OCI-LY7 (cell line): ENCODE results near the gene CDYL. TPM values are rescaled to one million over a fixed set of nuclear protein-coding genes. Genes with fewer than 3 reads are reported as not detected.

Experiments used
- BruUV-seq: library from RNA; stranded (reverse); fragments of 400-500 nt; replicated peaks from 2 replicates; lab custom pipeline; 2021; lab: Mats Ljungman, UMichigan
- CTCF ChIA-PET: fragments of 300-600 bp; sonication (Branson Sonifier 250); formaldehyde crosslinking; loops from one replicate; lab custom pipeline; 2022; ENCODE audit warnings: antibody characterized with exemption; ENCODE audit not compliant: unreplicated experiment; lab: Charles Lee
- POLR2A ChIA-PET: fragments of 300-600 bp; sonication (Branson Sonifier 250); formaldehyde crosslinking; loops from one replicate; lab custom pipeline; 2022; ENCODE audit warnings: antibody characterized with exemption; lab: Charles Lee
- DNase-seq: peaks from one replicate; pipeline ENCODE4 v3.0.0-alpha.2; 2015; ENCODE audit warnings: low spot score
- H2AFZ ChIP-seq: fragments of 200-600 bp; sonication (generic), shearing (Covaris generic); 2 replicates; pipeline ENCODE4 v1.6.1; 2014; ENCODE audit warnings: mild to moderate bottlenecking, antibody characterized with exemption, low read length, moderate library complexity
- H3K27ac ChIP-seq: fragments of 200-600 bp; sonication (generic); 2 replicates; pipeline ENCODE4 v1.5.1; 2014; ENCODE audit warnings: mixed run types, low read depth, mild to moderate bottlenecking, moderate library complexity, low read length, inconsistent platforms; ENCODE audit not compliant: poor library complexity, severe bottlenecking
- H3K36me3 ChIP-seq: fragments of 200-600 bp; sonication (generic); 2 replicates; pipeline ENCODE4 v1.6.1; 2014; ENCODE audit warnings: mild to moderate bottlenecking, antibody characterized with exemption, low read length, moderate library complexity, mixed read lengths; ENCODE audit not compliant: insufficient read depth
- H3K4me1 ChIP-seq: fragments of 200-600 bp; sonication (generic); 2 replicates; pipeline ENCODE4 v1.5.1; 2014; ENCODE audit warnings: mild to moderate bottlenecking, low read length; ENCODE audit not compliant: insufficient read depth, poor library complexity, severe bottlenecking
- H3K4me2 ChIP-seq: fragments of 200-600 bp; sonication (generic); 2 replicates; pipeline ENCODE4 v1.6.1; 2014; ENCODE audit warnings: mild to moderate bottlenecking, low read length
- H3K4me3 ChIP-seq: fragments of 200-600 bp; sonication (generic); 2 replicates; pipeline ENCODE4 v1.5.1; 2014; ENCODE audit warnings: mild to moderate bottlenecking, low read depth, low read length; ENCODE audit not compliant: poor library complexity, severe bottlenecking
- H3K79me2 ChIP-seq: fragments of 200-600 bp; sonication (generic); 2 replicates; pipeline ENCODE4 v1.6.1; 2016; ENCODE audit warnings: low read depth, mild to moderate bottlenecking, low read length, moderate library complexity, mixed read lengths; ENCODE audit not compliant: insufficient read depth
- H3K9me2 ChIP-seq: fragments of 200-600 bp; sonication (generic); 2 replicates; pipeline ENCODE4 v1.6.1; 2016; ENCODE audit warnings: mild to moderate bottlenecking, low read length, mixed read lengths; ENCODE audit not compliant: insufficient read depth
- H3K9me3 ChIP-seq: fragments of 200-600 bp; sonication (generic); 2 replicates; pipeline ENCODE4 v1.6.1; 2014; ENCODE audit warnings: mild to moderate bottlenecking, mixed run types, low read length, mixed read lengths
- H4K20me1 ChIP-seq: fragments of 200-600 bp; sonication (generic); 2 replicates; pipeline ENCODE4 v1.6.1; 2014; ENCODE audit warnings: mild to moderate bottlenecking, antibody characterized with exemption, low read length, moderate library complexity, mixed read lengths; ENCODE audit not compliant: insufficient read depth
- EZH2phosphoT487 ChIP-seq: fragments of 200-600 bp; sonication (generic); IDR thresholded peaks from 2 replicates; pipeline ENCODE4 v1.6.1; 2018; ENCODE audit warnings: low read depth, borderline replicate concordance, mild to moderate bottlenecking, mixed run types, antibody characterized with exemption, low read length, moderate library complexity, mixed read lengths
- intact Hi-C: fragments of 100-400 bp; cut with micrococcal nuclease; formaldehyde crosslinking; loops from one replicate; pipeline ENCODE4 v1.10.0; 2022; ENCODE audit not compliant: unreplicated experiment
- total RNA-seq, 2 experiments: library from RNA; depleted of rRNA in 1 of 2; stranded (reverse); fragments of >200 nt in 1 of 2; shearing (Covaris generic) in 1 of 2; gene quantifications; 2 replicates each; pipeline ENCODE4 v1.2.3, GENCODE V29; 2014 to 2022
- TF ChIP-seq, protein P1 (sequence below): fragments of 200-600 bp; sonication (generic); conservative IDR thresholded peaks from 2 replicates; pipeline ENCODE4 v1.5.1; 2014; ENCODE audit warnings: mild to moderate bottlenecking, antibody characterized with exemption, low read length, moderate library complexity, mixed read lengths

CDYL gene
- total RNA-seq, 2 experiments from 2014 or later, result 33.6 to 76.4 TPM

DNA sequence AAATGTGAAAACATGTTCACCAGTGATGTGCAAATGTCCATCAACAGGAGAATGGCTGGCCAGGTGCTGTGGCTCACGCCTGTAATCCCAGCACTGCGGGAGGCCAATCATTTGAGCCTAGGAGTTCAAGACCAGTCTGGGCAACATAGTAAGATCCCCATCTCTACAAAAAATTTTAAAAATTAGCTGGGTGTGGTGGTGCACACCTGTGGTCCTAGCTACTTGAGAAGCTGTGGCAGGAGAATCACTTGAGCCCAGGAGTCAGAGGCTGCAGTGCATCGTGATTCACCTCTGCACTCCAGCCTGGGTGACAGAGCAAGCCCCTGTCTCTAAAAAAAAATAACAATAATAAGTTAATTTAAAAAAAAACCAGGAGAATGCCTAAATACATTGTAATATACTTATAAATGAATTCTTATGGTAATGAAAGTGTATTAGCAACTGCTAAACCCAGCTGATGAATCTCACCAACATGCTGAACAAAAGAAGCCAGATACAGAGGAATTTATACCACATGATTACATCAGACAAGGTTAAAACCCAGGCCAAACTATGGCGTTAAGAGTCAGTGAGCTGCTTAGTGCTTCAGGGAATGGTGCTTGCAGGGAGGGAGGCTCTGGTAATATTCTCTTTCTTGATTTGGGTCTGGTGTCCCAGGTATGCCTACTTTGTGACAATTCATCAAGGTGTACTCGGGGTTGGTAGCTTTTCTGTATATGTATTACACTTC is 191.3 kb downstream of the CDYL start:
- no peak for TF ChIP-seq EZH2phosphoT487
- TF ChIP-seq, protein P1, sequence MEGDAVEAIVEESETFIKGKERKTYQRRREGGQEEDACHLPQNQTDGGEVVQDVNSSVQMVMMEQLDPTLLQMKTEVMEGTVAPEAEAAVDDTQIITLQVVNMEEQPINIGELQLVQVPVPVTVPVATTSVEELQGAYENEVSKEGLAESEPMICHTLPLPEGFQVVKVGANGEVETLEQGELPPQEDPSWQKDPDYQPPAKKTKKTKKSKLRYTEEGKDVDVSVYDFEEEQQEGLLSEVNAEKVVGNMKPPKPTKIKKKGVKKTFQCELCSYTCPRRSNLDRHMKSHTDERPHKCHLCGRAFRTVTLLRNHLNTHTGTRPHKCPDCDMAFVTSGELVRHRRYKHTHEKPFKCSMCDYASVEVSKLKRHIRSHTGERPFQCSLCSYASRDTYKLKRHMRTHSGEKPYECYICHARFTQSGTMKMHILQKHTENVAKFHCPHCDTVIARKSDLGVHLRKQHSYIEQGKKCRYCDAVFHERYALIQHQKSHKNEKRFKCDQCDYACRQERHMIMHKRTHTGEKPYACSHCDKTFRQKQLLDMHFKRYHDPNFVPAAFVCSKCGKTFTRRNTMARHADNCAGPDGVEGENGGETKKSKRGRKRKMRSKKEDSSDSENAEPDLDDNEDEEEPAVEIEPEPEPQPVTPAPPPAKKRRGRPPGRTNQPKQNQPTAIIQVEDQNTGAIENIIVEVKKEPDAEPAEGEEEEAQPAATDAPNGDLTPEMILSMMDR, result no peak
- Histone ChIP-seq H3K9me2 (no peaks in the 10 kb centered on the region), H3K4me3 (no peak overlapping the region), H3K27ac (no peak overlapping the region), H3K36me3 (no peaks in the 10 kb centered on the region), H4K20me1 (no peaks in the 10 kb centered on the region), H3K4me2 (no peak overlapping the region), H3K79me2 (no peaks in the 10 kb centered on the region), H2AFZ (no peak overlapping the region), H3K4me1 (no peaks in the 10 kb centered on the region), H3K9me3 (no peaks in the 10 kb centered on the region)
- BruUV-seq, result no TSS peak
- no peak for DNase-seq
- ChIA-PET POLR2A (interaction anchor here (0.9 kb wide), 1 partner anchor 10 kb away, joined by 4 read pairs; no protein-coding TSS in a partner anchor), CTCF (no interaction called here)
- intact Hi-C loops, result no loop called here

GRCh38 chr6:4969609-4970285 is 193.5 kb downstream of the CDYL start:
- H3K79me2 ChIP-seq, result no peaks in the 10 kb centered on the region
- H3K4me3 ChIP-seq, result no peak overlapping the region
- ChIA-PET POLR2A (no interaction called here), CTCF (no interaction called here)
- H4K20me1 ChIP-seq, result no peaks in the 10 kb centered on the region
- no peak overlapping the region for H2AFZ ChIP-seq
- no peak for DNase-seq
- TF ChIP-seq, protein P1, result no peak
- TF ChIP-seq EZH2phosphoT487, result no peak
- no peaks in the 10 kb centered on the region for H3K9me3 ChIP-seq
- no peaks in the 10 kb centered on the region for H3K4me1 ChIP-seq
- intact Hi-C loops, result no loop called here
- H3K9me2 ChIP-seq, result no peaks in the 10 kb centered on the region
- H3K4me2 ChIP-seq, result no peak overlapping the region
- no peaks in the 10 kb centered on the region for H3K36me3 ChIP-seq
- no TSS peak for BruUV-seq
- H3K27ac ChIP-seq, result no peak overlapping the region
